Subcutaneous adipose tissue (tissue), 4 donors: ENCODE results near the gene PKHD1. TPM values are rescaled to one million over a fixed set of nuclear protein-coding genes. Genes with fewer than 3 reads are reported as not detected.

ENCODE experiments used
- total RNA-seq, 4 donors: library from RNA; depleted of rRNA; stranded (reverse); fragments of >200 nt; gene quantifications; one replicate each; pipeline ENCODE4 v1.1.0, GENCODE V29; 2016
- TF ChIP-seq, protein P1 (sequence below): fragments of 450-650 bp; IDR thresholded peaks from one replicate; pipeline ENCODE4 v1.5.1; 2016; ENCODE audit warnings: low read depth, mild to moderate bottlenecking, control low read depth, antibody characterized with exemption, moderate library complexity

The PKHD1 gene
- total RNA-seq, 4 donors from 2014 or later = under 0.01 to 1.1 (median 0.35) TPM

DNA sequence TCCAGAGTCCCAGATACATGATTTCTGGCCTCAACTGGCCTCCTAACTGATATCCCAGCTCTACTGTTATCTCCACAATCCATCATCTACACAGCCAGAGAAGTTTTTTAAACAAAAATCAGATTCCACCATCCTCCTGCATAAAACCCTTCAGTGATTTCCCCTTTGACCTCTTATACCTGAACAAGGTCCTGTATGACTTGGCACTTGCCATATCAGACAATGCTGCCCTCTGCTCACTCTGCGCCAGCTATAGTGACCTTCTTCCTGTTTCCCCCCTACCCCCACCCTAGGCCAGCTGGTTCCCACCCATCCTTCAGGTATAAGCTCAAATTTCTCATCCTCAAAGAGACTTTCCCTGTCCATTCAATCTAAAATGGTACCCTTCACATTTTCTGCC lies 322.2 kb downstream of the PKHD1 start:
- TF ChIP-seq, protein P1, sequence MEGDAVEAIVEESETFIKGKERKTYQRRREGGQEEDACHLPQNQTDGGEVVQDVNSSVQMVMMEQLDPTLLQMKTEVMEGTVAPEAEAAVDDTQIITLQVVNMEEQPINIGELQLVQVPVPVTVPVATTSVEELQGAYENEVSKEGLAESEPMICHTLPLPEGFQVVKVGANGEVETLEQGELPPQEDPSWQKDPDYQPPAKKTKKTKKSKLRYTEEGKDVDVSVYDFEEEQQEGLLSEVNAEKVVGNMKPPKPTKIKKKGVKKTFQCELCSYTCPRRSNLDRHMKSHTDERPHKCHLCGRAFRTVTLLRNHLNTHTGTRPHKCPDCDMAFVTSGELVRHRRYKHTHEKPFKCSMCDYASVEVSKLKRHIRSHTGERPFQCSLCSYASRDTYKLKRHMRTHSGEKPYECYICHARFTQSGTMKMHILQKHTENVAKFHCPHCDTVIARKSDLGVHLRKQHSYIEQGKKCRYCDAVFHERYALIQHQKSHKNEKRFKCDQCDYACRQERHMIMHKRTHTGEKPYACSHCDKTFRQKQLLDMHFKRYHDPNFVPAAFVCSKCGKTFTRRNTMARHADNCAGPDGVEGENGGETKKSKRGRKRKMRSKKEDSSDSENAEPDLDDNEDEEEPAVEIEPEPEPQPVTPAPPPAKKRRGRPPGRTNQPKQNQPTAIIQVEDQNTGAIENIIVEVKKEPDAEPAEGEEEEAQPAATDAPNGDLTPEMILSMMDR = no peak

DNA sequence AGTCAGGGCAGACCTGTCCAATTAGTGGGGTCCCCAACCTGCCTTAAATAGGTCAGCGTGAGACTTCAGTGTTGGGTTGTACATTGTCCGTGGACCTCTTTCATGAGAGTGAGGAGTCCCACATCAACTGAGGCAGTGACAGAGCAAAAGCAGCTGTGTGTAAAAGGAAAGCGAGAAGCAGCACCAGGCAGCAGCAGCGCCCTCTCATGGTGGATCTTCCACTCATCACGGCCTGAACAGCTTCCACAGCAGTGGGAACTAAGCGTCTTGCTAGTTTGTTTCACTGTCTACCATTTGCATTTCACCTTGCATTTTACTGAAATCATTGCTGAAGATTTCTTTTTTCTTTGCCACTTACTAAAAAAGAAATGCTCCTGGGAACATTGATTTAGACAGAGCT lies 333.8 kb downstream of the PKHD1 start:
- TF ChIP-seq, protein P1 = no peak

DNA sequence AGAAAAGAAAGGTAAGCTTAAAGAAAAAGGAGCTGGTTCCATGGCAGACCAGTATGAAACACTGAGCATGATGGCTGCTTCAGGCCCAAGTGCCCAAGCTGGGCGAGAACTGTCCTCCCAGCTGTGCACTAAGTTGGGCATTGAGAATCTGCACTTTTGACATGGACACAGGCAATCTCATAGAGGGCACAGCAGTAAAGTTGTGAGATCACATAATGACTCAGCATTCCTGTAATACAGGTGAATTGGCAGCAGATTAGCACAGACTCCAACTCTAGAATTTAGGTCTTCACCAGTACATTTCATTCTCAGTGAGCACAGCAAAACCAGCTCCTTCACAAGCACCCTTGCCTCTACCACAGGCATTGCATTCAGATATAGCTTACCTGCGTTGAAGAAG lies 343.4 kb downstream of the PKHD1 start:
- TF ChIP-seq, protein P1 = no peak

DNA sequence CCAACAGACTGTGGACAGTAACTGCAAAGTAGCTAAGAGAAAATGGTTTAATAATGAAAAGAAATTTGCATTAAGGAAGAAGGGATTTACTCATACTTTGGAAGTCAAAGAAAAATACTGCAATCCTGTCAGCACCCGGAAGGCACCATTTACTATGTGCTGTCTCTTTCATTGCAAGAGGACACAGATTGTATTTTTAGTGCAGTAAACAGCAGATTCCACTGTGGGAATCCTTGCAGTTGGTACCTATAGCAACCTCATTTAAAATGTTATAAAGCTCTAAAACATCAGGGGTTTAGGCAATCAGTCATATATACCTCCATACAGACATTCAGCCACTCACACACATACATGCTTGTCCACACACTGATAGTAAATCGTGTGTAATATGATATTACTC lies 346.8 kb downstream of the PKHD1 start:
- TF ChIP-seq, protein P1 = no peak

DNA sequence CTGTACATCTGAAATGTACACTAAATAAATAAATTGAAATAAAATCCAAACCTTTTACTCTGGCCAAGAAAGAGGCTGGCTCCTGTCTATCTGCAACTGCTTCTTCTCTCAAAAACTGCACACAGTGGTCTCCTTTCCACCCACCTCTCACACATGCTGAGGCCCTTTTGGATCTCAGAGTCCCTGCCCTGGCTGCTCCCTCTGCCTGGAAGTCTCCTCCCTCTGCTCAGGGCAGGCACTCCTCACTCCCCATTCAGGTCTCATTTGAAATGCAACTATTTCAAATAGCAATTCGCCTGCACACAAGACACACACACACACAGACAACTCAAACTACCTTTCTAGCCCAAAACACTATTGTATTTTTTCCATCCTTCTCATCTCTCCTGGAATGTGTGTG lies 348.8 kb downstream of the PKHD1 start:
- TF ChIP-seq, protein P1 = no peak

DNA sequence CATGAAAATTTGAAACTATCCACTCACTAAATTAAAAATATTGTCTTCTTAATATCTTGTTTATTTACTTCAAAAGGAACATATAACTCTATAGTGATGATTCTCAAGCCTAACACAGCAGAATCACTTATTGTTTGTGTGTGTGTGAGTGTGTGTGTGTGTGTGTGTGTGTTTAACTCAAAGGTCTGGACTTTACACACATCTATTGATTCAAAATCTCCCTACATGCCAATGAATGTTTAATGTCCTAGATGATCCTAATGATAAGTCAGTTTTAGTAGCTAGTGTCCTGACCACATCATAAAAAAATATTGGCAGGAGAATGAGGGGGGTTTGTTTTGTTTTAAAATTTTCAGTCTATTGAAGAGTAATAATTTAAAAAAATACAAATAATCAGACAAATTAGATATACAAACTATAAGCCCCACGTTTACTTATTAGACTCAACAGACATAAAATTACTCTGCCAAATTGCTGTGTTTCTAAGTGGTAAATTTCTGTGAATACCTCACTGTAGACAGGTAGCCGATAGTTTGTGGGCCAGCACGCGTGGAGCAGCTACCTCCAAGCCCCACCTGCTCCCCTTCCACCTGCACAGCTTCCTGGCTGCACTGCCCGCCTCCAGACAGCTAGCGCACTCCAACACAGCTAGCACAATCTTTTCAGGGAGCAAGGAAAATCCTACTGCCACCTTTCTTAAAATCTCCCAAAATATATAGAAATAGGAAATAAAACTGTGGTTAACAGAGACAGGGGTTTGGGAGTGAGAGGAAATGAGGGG lies 349.6 kb downstream of the PKHD1 start:
- TF ChIP-seq, protein P1 = no peak

DNA sequence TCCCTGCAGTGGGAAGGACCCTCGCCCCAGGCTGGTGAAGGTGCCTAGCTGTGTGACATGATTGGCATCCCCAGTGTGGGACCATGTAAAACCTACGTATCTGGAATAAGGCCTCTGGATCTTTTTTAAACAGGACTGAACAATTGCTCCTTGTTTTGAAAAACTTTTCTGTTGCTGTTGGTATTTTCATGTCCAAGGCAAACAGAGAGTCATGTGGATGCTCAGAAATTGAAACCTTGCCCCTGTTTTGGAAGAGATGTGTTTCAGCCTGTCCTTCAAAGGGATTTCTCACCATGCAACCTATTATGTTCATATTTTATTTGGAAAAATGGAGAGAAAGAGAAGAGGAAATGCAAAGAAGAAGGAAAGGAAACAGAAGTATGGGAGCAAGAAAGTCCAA lies 362.3 kb downstream of the PKHD1 start:
- TF ChIP-seq, protein P1 = no peak
